Heart right ventricle (tissue), 16 donors: Measurements from ENCODE around the gene NEK6. TPM values are rescaled to one million over a fixed set of nuclear protein-coding genes. Genes with fewer than 3 reads are reported as not detected.

ENCODE experiments used
- ATAC-seq, 8 donors: fragments of 200-7000 bp; cut with Tn5 transposase; one replicate each; pipeline ENCODE4 v1.9.1; 2020; ENCODE audit warnings: mild to moderate bottlenecking in 8 of 8, moderate library complexity in 8 of 8, moderate number of reproducible peaks in 1 of 8
- DNase-seq, 2 donors: peaks; one replicate each; pipeline ENCODE4 v3.0.0-alpha.2; 2020
- H3K27ac ChIP-seq, 10 donors: fragments of 200-600 bp; sonication (generic) in 2 of 10; one replicate each; pipeline versions ENCODE4 v1.5.0 to v1.8.0; 2020 to 2022; ENCODE audit warnings: mild to moderate bottlenecking in 3 of 10
- H3K27me3 ChIP-seq, 7 donors: fragments of 200-600 bp; one replicate each; pipeline ENCODE4 v1.8.0; 2021 to 2022; ENCODE audit warnings: mild to moderate bottlenecking in 2 of 7
- H3K36me3 ChIP-seq, 9 donors: fragments of 200-600 bp; sonication (generic) in 1 of 9; one replicate each; pipeline versions ENCODE4 v1.5.0 to v1.8.0; 2020 to 2022; ENCODE audit warnings: mild to moderate bottlenecking in 2 of 9
- H3K4me1 ChIP-seq, 9 donors: fragments of 200-600 bp; sonication (generic) in 1 of 9; one replicate each; pipeline versions ENCODE4 v1.5.0 to v1.8.0; 2020 to 2022; ENCODE audit warnings: mild to moderate bottlenecking in 4 of 9
- H3K4me3 ChIP-seq, 10 donors: fragments of 200-600 bp; sonication (generic) in 2 of 10; one replicate each; pipeline versions ENCODE4 v1.5.0 to v1.8.0; 2020 to 2022; ENCODE audit warnings: mild to moderate bottlenecking in 7 of 10, moderate library complexity in 2 of 10
- H3K9me3 ChIP-seq, 11 donors: fragments of 200-600 bp in 10 of 11; sonication (generic) in 2 of 11; one replicate each; pipeline versions ENCODE4 v1.5.0 to v1.8.0; 2013 to 2022; ENCODE audit warnings: mild to moderate bottlenecking in 2 of 11, control low read depth in 1 of 11, moderate library complexity in 1 of 11
- CTCF ChIP-seq, 9 donors: fragments of 200-600 bp; sonication (generic) in 2 of 9; IDR thresholded peaks; one replicate each; pipeline versions ENCODE4 v1.5.0 to v1.8.0; 2021 to 2022; ENCODE audit warnings: antibody characterized with exemption in 9 of 9, mild to moderate bottlenecking in 5 of 9, moderate library complexity in 1 of 9
- WGBS, 2 donors: extraction: QIAGEN DNeasy Blood & Tissue Kit; methylation state at CpG; one replicate each; pipeline ENCODE4 v1.1.7; 2013; ENCODE audit warnings: inconsistent platforms in 1 of 2; 5-methylcytosine and 5-hydroxymethylcytosine counted together
- intact Hi-C, 10 donors: fragments of 100-400 bp; cut with DNase I; formaldehyde crosslinking; loops; one replicate each; pipeline versions ENCODE4 v1.11.1 to v1.14.2; 2022
- polyA plus RNA-seq, 2 donors: library from polyadenylated mRNA; stranded (reverse); fragments of 200-250 nt; gene quantifications; one replicate each; pipeline ENCODE4 v1.2.3, GENCODE V29; 2013
- total RNA-seq, 10 donors: library from RNA; stranded (reverse); fragmentation: NEBNext Ultra II Directional in 3 of 10; extraction: Animal tissue kit (Norgen Biotek cat#: 25700) in 3 of 10; gene quantifications; one replicate each; pipeline versions ENCODE4 v1.2.1 to v1.2.4, GENCODE V29; 2021 to 2023
- donor health status: Arrhythmogenic right ventricular cardiomyopathy.
- donor health status: ischemic (EF 13 %, LVEDD 7.1; RV severe dilation, severe dysfunction).
- donor health status: healthy with polysubstance abuse.
- donor health status: DM: no; HTN: yes; CAD: no.
- donor health status: DM: no; HTN: no; CAD: no.
- donor health status: ischemic (EF 25% LVEDD 6.9; RV normal size, moderate dysfunction).
- donor health status: ischemic (EF 25% LVEDD 5.7; RV mildly dilated, moderate dysfunction).
- donor health status: healthy.
- donor health status: DM: yes; HTN: yes; CAD: no.
- donor health status: Ischemic cardiomyopathy.
- donor health status: ischemic (EF 35%, LVEDD 5.7; RV mildly dilated, moderate dysfunction).
- donor health status: nonischemic (EF 11% LVEDD 7.7; RV severe dilation, severe dysfunction).
- donor health status: DM: yes; HTN: yes; CAD: no.
- donor health status: PGD.
- donor health status: ischemic (EF 29% LVEDD 5.4; RV normal size, mild dysfunction).
- donor health status: nonischemic (EF 23%, LVEDD 6.1; RV moderate dilation, normal function).

Gene NEK6
- total and polyA plus RNA-seq, 12 donors = 1.9 to 22.4 (median 7.5) TPM

- peaks cover 0 to 23% (median 0%) of the 10 kb centered on the region in 9 donors for H3K36me3 ChIP-seq
- DNase-seq = peak; percentile 50 to 55
- H3K27ac ChIP-seq = peak overlapping the region in 9 of 10 donors; percentile 3 to 85 (median 74)
- no peaks in the 10 kb centered on the region for H3K27me3 ChIP-seq
- H3K4me3 ChIP-seq = no peak overlapping the region
- intact Hi-C loops = loop anchor here in 1 of 10 donors (5.0 kb wide), 1 partner anchor 33 kb away; no protein-coding TSS in a partner anchor
- WGBS, 2 donors = 76 to 77% methylated on average over 18 of the region's 18 CpGs
- H3K9me3 ChIP-seq = no peaks in the 10 kb centered on the region
- ATAC-seq = peak in 4 of 8 donors; percentile 21 to 37 (median 32)
- peaks cover 27 to 94% (median 65%) of the 10 kb centered on the region in 9 donors for H3K4me1 ChIP-seq
- no peak for TF ChIP-seq CTCF (IDR thresholded peaks at IDR 0.05)
Measured at GRCh38 chr9:124284237-124284831, 26.6 kb downstream of the NEK6 start.

- Histone ChIP-seq H3K4me3 (no peak overlapping the region), H3K27ac (peak overlapping the region; percentile 3 to 85 (median 68)), H3K36me3 (peaks cover 0 to 29% (median 0%) of the 10 kb centered on the region in 9 donors), H3K9me3 (no peaks in the 10 kb centered on the region), H3K27me3 (no peaks in the 10 kb centered on the region), H3K4me1 (peaks cover 25 to 94% (median 64%) of the 10 kb centered on the region in 9 donors)
- no peak for TF ChIP-seq CTCF (IDR thresholded peaks at IDR 0.05)
- intact Hi-C loops = loop anchor here in 1 of 10 donors (5.0 kb wide), 1 partner anchor 32 kb away; no protein-coding TSS in a partner anchor
- ATAC-seq (peak in 6 of 8 donors; percentile 17 to 46 (median 30)), DNase-seq (no peak)
- 63 to 72% methylated on average over 18 of the region's 18 CpGs for WGBS, 2 donors
Measured at GRCh38 chr9:124284940-124285441, 27.2 kb downstream of the NEK6 start.

DNA sequence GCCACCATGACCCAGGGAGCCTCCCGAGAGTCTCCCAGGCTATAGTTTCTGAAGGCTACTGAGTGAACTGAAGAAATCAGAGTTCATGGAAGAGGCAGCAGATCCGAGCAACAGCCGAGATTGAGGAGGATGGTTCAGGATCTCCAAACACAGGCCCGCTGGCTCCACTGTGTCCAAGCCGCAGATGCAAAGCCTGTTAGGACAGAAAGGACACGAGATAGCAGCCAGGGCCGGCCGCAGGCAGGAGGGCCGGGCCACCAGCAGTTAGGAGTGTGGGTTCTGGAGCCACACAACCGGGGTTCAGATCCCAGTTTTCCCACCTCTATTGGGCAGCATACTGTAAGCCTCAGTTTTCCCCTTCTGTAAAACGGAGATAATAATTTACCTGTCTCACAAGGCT is 27.7 kb downstream of the NEK6 start:
- ATAC-seq = no peak
- no peak for DNase-seq
- H3K27me3 ChIP-seq = no peaks in the 10 kb centered on the region
- no peaks in the 10 kb centered on the region for H3K9me3 ChIP-seq
- peak overlapping the region; percentile 3 to 85 (median 68) for H3K27ac ChIP-seq
- no peak for TF ChIP-seq CTCF (IDR thresholded peaks at IDR 0.05)
- WGBS, 2 donors = 74 to 80% methylated on average over 11 of the region's 11 CpGs
- intact Hi-C loops = no loop called here
- H3K36me3 ChIP-seq = peaks cover 0 to 32% (median 0%) of the 10 kb centered on the region in 9 donors
- H3K4me1 ChIP-seq = peaks cover 24 to 94% (median 64%) of the 10 kb centered on the region in 9 donors
- H3K4me3 ChIP-seq = no peak overlapping the region

GRCh38 chr9:124285903-124286291 is 28.1 kb downstream of the NEK6 start:
- no peaks in the 10 kb centered on the region for H3K9me3 ChIP-seq
- peaks cover 0 to 32% (median 0%) of the 10 kb centered on the region in 9 donors for H3K36me3 ChIP-seq
- no peak overlapping the region for H3K4me3 ChIP-seq
- intact Hi-C loops = no loop called here
- ATAC-seq (peak in 7 of 8 donors; percentile 10 to 51 (median 32)), DNase-seq (peak in 1 of 2 donors; percentile 73)
- no peaks in the 10 kb centered on the region for H3K27me3 ChIP-seq
- peak overlapping the region in 9 of 10 donors; percentile 3 to 85 (median 74) for H3K27ac ChIP-seq
- H3K4me1 ChIP-seq = peaks cover 23 to 94% (median 64%) of the 10 kb centered on the region in 9 donors
- TF ChIP-seq CTCF (IDR thresholded peaks at IDR 0.05) = no peak
- WGBS, 2 donors = 51 to 58% methylated on average over 9 of the region's 9 CpGs
